ENCODE data around the gene LCN12. TPM values are rescaled to one million over a fixed set of nuclear protein-coding genes. Genes with fewer than 3 reads are reported as not detected.

Gene LCN12
- total RNA-seq, 1 donor from 2014 or later = 2.9 TPM

Other genes with a start within 250 kb of the LCN12 start
- gene DIPK1B, start 239.7 kb upstream of the LCN12 start, total RNA-seq (ENCODE audit: unreplicated experiment) = 71.3 TPM
- gene LCN10, start 209.3 kb upstream of the LCN12 start, total RNA-seq (ENCODE audit: unreplicated experiment) = not detected
- gene LCN6, start 203.7 kb upstream of the LCN12 start, total RNA-seq (ENCODE audit: unreplicated experiment) = not detected
- gene LCN8, start 194.0 kb upstream of the LCN12 start, total RNA-seq (ENCODE audit: unreplicated experiment) = not detected
- gene LCN15, start 187.8 kb upstream of the LCN12 start, total RNA-seq (ENCODE audit: unreplicated experiment) = 1.9 TPM
- 46.1 TPM for gene TMEM141, start 160.9 kb upstream of the LCN12 start, total RNA-seq (ENCODE audit: unreplicated experiment)
- gene CCDC183, start 155.9 kb upstream of the LCN12 start, total RNA-seq (ENCODE audit: unreplicated experiment) = 20.0 TPM
- 149 TPM for gene RABL6, start 144.3 kb upstream of the LCN12 start, total RNA-seq (ENCODE audit: unreplicated experiment)
- 15.3 TPM for gene AJM1, start 109.8 kb upstream of the LCN12 start, total RNA-seq (ENCODE audit: unreplicated experiment)
- 101 TPM for gene PHPT1, start 102.9 kb upstream of the LCN12 start, total RNA-seq (ENCODE audit: unreplicated experiment)
- gene MAMDC4, start 99.9 kb upstream of the LCN12 start, total RNA-seq (ENCODE audit: unreplicated experiment) = 17.6 TPM
- gene EDF1, start 86.0 kb upstream of the LCN12 start, total RNA-seq (ENCODE audit: unreplicated experiment) = 343 TPM
- gene TRAF2, start 65.8 kb upstream of the LCN12 start, total RNA-seq (ENCODE audit: unreplicated experiment) = 27.3 TPM
- gene FBXW5, start 7.5 kb upstream of the LCN12 start, total RNA-seq (ENCODE audit: unreplicated experiment) = 77.9 TPM
- 14.5 TPM for gene C8G, start 7.0 kb upstream of the LCN12 start, total RNA-seq (ENCODE audit: unreplicated experiment)
- not detected for gene PTGDS, start 25.2 kb downstream of the LCN12 start, total RNA-seq (ENCODE audit: unreplicated experiment)
- gene LCNL1, start 30.7 kb downstream of the LCN12 start, total RNA-seq (ENCODE audit: unreplicated experiment) = not detected
- 50.7 TPM for gene PAXX, start 40.1 kb downstream of the LCN12 start, total RNA-seq (ENCODE audit: unreplicated experiment)
- gene CLIC3, start 44.3 kb downstream of the LCN12 start, total RNA-seq (ENCODE audit: unreplicated experiment) = not detected
- 70.7 TPM for gene ABCA2, start 76.0 kb downstream of the LCN12 start, total RNA-seq (ENCODE audit: unreplicated experiment)
- gene FUT7, start 79.8 kb downstream of the LCN12 start, total RNA-seq (ENCODE audit: unreplicated experiment) = 0.20 TPM
- gene NPDC1, start 93.9 kb downstream of the LCN12 start, total RNA-seq (ENCODE audit: unreplicated experiment) = 260 TPM
- 0.69 TPM for gene ENTPD2, start 101.8 kb downstream of the LCN12 start, total RNA-seq (ENCODE audit: unreplicated experiment)
- 13.5 TPM for gene SAPCD2, start 118.3 kb downstream of the LCN12 start, total RNA-seq (ENCODE audit: unreplicated experiment)
- gene UAP1L1, start 125.2 kb downstream of the LCN12 start, total RNA-seq (ENCODE audit: unreplicated experiment) = 5.1 TPM
- 59.8 TPM for gene MAN1B1, start 134.7 kb downstream of the LCN12 start, total RNA-seq (ENCODE audit: unreplicated experiment)
- 30.8 TPM for gene DPP7, start 162.5 kb downstream of the LCN12 start, total RNA-seq (ENCODE audit: unreplicated experiment)
- 5.5 TPM for gene GRIN1, start 186.9 kb downstream of the LCN12 start, total RNA-seq (ENCODE audit: unreplicated experiment)
- 0.98 TPM for gene LRRC26, start 217.8 kb downstream of the LCN12 start, total RNA-seq (ENCODE audit: unreplicated experiment)
- gene TMEM210, start 219.8 kb downstream of the LCN12 start, total RNA-seq (ENCODE audit: unreplicated experiment) = not detected
- gene ANAPC2, start 236.3 kb downstream of the LCN12 start, total RNA-seq (ENCODE audit: unreplicated experiment) = 72.9 TPM
- gene SSNA1, start 236.4 kb downstream of the LCN12 start, total RNA-seq (ENCODE audit: unreplicated experiment) = 37.3 TPM
- 9.6 TPM for gene TPRN, start 248.5 kb downstream of the LCN12 start, total RNA-seq (ENCODE audit: unreplicated experiment)

All from glutamatergic neuron (in vitro differentiated cells).